ENCODE measurements around the gene NRSN1. TPM values are rescaled to one million over a fixed set of nuclear protein-coding genes. Genes with fewer than 3 reads are reported as not detected.

NRSN1 gene
- total and polyA plus RNA-seq, 2 of the 13 experiments (the other 11 are each of a cell fraction or from before 2014, with no cell fraction given): not detected

DNA sequence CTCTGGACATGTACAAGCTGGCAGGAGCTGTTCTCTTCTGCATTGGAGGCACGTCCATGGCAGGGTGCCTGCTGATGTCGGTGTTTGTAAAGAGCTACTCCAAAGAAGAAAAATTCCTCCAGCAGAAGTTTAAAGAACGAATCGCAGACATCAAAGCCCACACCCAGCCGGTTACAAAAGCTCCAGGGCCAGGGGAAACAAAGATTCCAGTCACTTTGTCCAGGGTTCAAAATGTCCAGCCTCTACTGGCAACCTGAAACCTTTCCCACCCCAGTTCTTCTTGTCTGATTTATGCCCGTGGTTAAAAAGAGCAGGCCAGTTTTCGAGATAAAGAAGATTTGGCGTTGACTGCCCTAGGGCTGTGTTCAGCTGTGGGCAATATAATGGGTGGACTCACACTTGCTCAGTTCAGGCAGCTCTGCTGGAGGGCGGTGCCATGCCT lies 19.7 kb downstream of the NRSN1 start (continued):
- TF ChIP-seq, protein P1, sequence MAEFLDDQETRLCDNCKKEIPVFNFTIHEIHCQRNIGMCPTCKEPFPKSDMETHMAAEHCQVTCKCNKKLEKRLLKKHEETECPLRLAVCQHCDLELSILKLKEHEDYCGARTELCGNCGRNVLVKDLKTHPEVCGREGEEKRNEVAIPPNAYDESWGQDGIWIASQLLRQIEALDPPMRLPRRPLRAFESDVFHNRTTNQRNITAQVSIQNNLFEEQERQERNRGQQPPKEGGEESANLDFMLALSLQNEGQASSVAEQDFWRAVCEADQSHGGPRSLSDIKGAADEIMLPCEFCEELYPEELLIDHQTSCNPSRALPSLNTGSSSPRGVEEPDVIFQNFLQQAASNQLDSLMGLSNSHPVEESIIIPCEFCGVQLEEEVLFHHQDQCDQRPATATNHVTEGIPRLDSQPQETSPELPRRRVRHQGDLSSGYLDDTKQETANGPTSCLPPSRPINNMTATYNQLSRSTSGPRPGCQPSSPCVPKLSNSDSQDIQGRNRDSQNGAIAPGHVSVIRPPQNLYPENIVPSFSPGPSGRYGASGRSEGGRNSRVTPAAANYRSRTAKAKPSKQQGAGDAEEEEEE (CRISPR knock-in tag; IDR thresholded peaks at IDR 0.05; ENCODE audit: borderline replicate concordance): no peak
- TF ChIP-seq ZNF546 (CRISPR knock-in tag; conservative IDR thresholded peaks at IDR 0.05): no peak
- no peak for TF ChIP-seq CREB1 (IDR thresholded peaks at IDR 0.05)
- TF ChIP-seq CREB1 (CRISPR knock-in tag; IDR thresholded peaks at IDR 0.05): no peak
- TF ChIP-seq ZC3H4 (CRISPR knock-in tag; IDR thresholded peaks at IDR 0.05; ENCODE audit: borderline replicate concordance): no peak
- TF ChIP-seq, protein P2, sequence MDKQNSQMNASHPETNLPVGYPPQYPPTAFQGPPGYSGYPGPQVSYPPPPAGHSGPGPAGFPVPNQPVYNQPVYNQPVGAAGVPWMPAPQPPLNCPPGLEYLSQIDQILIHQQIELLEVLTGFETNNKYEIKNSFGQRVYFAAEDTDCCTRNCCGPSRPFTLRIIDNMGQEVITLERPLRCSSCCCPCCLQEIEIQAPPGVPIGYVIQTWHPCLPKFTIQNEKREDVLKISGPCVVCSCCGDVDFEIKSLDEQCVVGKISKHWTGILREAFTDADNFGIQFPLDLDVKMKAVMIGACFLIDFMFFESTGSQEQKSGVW (CRISPR knock-in tag; IDR thresholded peaks at IDR 0.05; ENCODE audit: borderline replicate concordance): no peak
- no peak for TF ChIP-seq ZNF510 (CRISPR knock-in tag; IDR thresholded peaks at IDR 0.05; ENCODE audit: low read depth)
- TF ChIP-seq, protein P3, sequence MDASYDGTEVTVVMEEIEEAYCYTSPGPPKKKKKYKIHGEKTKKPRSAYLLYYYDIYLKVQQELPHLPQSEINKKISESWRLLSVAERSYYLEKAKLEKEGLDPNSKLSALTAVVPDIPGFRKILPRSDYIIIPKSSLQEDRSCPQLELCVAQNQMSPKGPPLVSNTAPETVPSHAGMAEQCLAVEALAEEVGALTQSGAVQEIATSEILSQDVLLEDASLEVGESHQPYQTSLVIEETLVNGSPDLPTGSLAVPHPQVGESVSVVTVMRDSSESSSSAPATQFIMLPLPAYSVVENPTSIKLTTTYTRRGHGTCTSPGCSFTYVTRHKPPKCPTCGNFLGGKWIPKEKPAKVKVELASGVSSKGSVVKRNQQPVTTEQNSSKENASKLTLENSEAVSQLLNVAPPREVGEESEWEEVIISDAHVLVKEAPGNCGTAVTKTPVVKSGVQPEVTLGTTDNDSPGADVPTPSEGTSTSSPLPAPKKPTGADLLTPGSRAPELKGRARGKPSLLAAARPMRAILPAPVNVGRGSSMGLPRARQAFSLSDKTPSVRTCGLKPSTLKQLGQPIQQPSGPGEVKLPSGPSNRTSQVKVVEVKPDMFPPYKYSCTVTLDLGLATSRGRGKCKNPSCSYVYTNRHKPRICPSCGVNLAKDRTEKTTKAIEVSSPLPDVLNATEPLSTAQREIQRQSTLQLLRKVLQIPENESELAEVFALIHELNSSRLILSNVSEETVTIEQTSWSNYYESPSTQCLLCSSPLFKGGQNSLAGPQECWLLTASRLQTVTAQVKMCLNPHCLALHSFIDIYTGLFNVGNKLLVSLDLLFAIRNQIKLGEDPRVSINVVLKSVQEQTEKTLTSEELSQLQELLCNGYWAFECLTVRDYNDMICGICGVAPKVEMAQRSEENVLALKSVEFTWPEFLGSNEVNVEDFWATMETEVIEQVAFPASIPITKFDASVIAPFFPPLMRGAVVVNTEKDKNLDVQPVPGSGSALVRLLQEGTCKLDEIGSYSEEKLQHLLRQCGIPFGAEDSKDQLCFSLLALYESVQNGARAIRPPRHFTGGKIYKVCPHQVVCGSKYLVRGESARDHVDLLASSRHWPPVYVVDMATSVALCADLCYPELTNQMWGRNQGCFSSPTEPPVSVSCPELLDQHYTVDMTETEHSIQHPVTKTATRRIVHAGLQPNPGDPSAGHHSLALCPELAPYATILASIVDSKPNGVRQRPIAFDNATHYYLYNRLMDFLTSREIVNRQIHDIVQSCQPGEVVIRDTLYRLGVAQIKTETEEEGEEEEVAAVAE (CRISPR knock-in tag; IDR thresholded peaks at IDR 0.05; ENCODE audit: borderline replicate concordance): 0 out of 2 replicates have a peak, but pooled peaks have one; percentile 38
- TF ChIP-seq NFE2L2 (IDR thresholded peaks at IDR 0.05; ENCODE audit: low read length): no peak
- no peak for TF ChIP-seq ZNF878 (CRISPR knock-in tag; IDR thresholded peaks at IDR 0.05)
- TF ChIP-seq ZNF883 (CRISPR knock-in tag; IDR thresholded peaks at IDR 0.05; ENCODE audit: not compliant biosample characterization): no peak
- TF ChIP-seq MXI1 (IDR thresholded peaks at IDR 0.05; ENCODE audit: borderline replicate concordance, low read depth, low read length): no peak
- peak; percentile 80 for TF ChIP-seq SKI (IDR thresholded peaks at IDR 0.05; ENCODE audit: partially characterized antibody)
- no peak; the same call in 1 of the 2 replicates for TF ChIP-seq KDM4B (CRISPR knock-in tag; IDR thresholded peaks at IDR 0.05)
- TF ChIP-seq, protein P4, sequence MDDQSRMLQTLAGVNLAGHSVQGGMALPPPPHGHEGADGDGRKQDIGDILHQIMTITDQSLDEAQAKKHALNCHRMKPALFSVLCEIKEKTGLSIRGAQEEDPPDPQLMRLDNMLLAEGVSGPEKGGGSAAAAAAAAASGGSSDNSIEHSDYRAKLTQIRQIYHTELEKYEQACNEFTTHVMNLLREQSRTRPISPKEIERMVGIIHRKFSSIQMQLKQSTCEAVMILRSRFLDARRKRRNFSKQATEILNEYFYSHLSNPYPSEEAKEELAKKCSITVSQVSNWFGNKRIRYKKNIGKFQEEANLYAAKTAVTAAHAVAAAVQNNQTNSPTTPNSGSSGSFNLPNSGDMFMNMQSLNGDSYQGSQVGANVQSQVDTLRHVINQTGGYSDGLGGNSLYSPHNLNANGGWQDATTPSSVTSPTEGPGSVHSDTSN (CRISPR knock-in tag; IDR thresholded peaks at IDR 0.05; ENCODE audit: borderline replicate concordance): no peak
- TF ChIP-seq, protein P5, sequence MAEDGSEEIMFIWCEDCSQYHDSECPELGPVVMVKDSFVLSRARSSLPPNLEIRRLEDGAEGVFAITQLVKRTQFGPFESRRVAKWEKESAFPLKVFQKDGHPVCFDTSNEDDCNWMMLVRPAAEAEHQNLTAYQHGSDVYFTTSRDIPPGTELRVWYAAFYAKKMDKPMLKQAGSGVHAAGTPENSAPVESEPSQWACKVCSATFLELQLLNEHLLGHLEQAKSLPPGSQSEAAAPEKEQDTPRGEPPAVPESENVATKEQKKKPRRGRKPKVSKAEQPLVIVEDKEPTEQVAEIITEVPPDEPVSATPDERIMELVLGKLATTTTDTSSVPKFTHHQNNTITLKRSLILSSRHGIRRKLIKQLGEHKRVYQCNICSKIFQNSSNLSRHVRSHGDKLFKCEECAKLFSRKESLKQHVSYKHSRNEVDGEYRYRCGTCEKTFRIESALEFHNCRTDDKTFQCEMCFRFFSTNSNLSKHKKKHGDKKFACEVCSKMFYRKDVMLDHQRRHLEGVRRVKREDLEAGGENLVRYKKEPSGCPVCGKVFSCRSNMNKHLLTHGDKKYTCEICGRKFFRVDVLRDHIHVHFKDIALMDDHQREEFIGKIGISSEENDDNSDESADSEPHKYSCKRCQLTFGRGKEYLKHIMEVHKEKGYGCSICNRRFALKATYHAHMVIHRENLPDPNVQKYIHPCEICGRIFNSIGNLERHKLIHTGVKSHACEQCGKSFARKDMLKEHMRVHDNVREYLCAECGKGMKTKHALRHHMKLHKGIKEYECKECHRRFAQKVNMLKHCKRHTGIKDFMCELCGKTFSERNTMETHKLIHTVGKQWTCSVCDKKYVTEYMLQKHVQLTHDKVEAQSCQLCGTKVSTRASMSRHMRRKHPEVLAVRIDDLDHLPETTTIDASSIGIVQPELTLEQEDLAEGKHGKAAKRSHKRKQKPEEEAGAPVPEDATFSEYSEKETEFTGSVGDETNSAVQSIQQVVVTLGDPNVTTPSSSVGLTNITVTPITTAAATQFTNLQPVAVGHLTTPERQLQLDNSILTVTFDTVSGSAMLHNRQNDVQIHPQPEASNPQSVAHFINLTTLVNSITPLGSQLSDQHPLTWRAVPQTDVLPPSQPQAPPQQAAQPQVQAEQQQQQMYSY (CRISPR knock-in tag; IDR thresholded peaks at IDR 0.05): peak; percentile 73; the same call in 1 of the 2 replicates
- TF ChIP-seq HMG20A (CRISPR knock-in tag; IDR thresholded peaks at IDR 0.05; ENCODE audit: borderline replicate concordance): peak; percentile 89
- no peak for TF ChIP-seq NFYC (CRISPR knock-in tag; IDR thresholded peaks at IDR 0.05)
- TF ChIP-seq ZNF232 (CRISPR knock-in tag; IDR thresholded peaks at IDR 0.05; ENCODE audit: borderline replicate concordance): 0 out of 2 replicates have a peak, but pooled peaks have one; percentile 59
